ENCODE data around the gene UVRAG. TPM values are rescaled to one million over a fixed set of nuclear protein-coding genes. Genes with fewer than 3 reads are reported as not detected.
"Not testable (repeated sequence)": the region's sequence is repeated elsewhere in the genome, so short reads cannot be mapped to it uniquely, and the experiment has no call there.

Gene UVRAG
- total and polyA plus RNA-seq, 5 donors from 2014 or later, result 13.7 to 37.2 (median 16.6) TPM

DNA sequence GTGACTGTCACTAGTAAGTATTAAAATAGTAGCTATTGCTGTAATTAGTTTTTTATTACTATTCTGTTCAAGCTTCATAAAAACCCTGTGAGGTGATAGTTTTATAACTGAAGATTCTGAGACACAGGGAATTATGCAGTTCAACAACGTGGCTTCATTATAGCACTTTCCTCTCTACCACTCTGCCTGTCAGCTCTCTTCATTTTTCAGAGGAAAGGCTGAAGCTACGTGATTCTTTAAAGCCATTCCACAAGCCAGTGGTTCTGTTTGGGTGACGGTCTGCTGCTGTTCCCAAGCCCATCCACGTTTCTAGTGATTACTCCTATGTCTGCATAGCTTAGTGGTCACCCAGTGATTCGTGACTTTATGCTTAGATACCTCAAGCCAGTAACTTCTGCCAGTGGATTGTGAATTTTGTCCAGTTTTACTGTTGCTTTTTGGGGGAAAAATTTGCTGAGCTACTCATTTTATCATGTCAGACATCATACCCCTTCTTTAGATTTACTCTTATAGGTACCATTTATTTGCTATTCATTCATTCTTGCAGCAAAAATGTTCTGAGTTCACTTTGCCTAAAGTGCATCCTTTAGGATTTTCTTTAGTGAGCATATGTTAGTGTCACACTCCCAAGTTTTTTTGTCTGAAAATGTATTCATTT lies 59.8 kb downstream of the UVRAG start:
- no peak overlapping the region for H3K4me3 ChIP-seq (ENCODE audit: low read depth, low read length)
- no peaks in the 10 kb centered on the region for H3K27me3 Mint-ChIP-seq
- H3K9me3 Mint-ChIP-seq, result no peaks in the 10 kb centered on the region
- H3K27ac Mint-ChIP-seq, result no peak overlapping the region
- H3K4me1 ChIP-seq (ENCODE audit: control insufficient read depth, insufficient read depth, low read length, poor library complexity, severe bottlenecking), result no peaks in the 10 kb centered on the region
- H3K36me3 ChIP-seq (ENCODE audit: control insufficient read depth, insufficient read depth, low read length), result peaks cover 3% of the 10 kb centered on the region
- DNase-seq, result no peak
- H3K9me3 ChIP-seq (ENCODE audit: control insufficient read depth in 2 of 2, low read length in 2 of 2), result no peaks in the 10 kb centered on the region
- H3K4me1 Mint-ChIP-seq, result peaks cover 14 to 30% (median 22%) of the 10 kb centered on the region in 4 donors
- no peak for ATAC-seq (ENCODE audit: low read depth in 2 of 2)
- H3K36me3 Mint-ChIP-seq, result peaks cover 9% of the 10 kb centered on the region
- no peaks in the 10 kb centered on the region for H3K27me3 ChIP-seq (ENCODE audit: control insufficient read depth, insufficient read depth, low read length)
- no peak overlapping the region for H3K27ac ChIP-seq (ENCODE audit: insufficient read depth, low read length, poor library complexity, severe bottlenecking)
- no peak overlapping the region for H3K4me3 Mint-ChIP-seq

DNA sequence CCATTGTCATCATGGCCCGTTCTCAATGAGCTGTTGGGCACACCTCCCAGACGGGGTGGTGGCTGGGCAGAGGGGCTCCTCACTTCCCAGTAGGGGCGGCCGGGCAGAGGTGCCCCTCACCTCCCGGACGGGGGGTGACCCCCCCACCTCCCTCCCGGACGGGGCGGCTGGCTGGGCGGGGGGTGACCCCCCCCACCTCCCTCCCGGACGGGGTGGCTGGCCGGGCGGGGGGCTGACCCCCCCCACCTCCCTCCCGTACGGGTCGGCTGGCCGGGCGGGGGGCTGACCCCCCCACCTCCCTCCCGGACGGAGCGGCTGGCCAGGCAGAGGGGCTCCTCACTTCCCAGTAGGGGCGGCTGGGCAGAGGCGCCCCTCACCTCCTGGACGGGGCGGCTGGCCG lies 62.3 kb downstream of the UVRAG start:
- H3K27ac Mint-ChIP-seq; H3K9me3 Mint-ChIP-seq; H3K4me3 Mint-ChIP-seq; DNase-seq; H3K9me3 ChIP-seq (ENCODE audit: control insufficient read depth in 2 of 2, low read length in 2 of 2); H3K27me3 Mint-ChIP-seq; ATAC-seq (ENCODE audit: low read depth in 2 of 2); H3K4me1 ChIP-seq (ENCODE audit: control insufficient read depth, insufficient read depth, low read length, poor library complexity, severe bottlenecking); H3K27ac ChIP-seq (ENCODE audit: insufficient read depth, low read length, poor library complexity, severe bottlenecking); H3K4me3 ChIP-seq (ENCODE audit: low read depth, low read length); H3K27me3 ChIP-seq (ENCODE audit: control insufficient read depth, insufficient read depth, low read length): not testable (repeated sequence)
- peaks cover 16% of the 10 kb centered on the region for H3K36me3 ChIP-seq (ENCODE audit: control insufficient read depth, insufficient read depth, low read length)
- Mint-ChIP-seq H3K36me3 (peaks cover 14% of the 10 kb centered on the region), H3K4me1 (peaks cover 6 to 27% (median 20%) of the 10 kb centered on the region in 4 donors)

DNA sequence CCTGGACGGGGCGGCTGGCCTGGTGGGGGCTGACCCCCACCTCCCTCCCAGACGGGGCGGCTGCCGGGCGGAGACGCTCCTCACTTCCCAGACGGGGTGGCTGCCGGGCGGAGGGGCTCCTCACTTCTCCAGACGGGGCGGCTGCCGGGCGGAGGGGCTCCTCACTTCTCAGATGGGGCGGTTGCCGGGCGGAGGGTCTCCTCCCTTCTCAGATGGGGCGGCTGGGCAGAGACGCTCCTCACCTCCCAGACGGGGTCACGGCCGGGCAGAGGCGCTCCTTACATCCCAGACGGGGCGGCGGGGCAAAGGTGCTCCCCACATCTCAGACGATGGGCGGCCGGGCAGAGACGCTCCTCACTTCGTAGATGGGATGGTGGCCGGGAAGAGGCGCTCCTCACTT lies 62.9 kb downstream of the UVRAG start:
- not testable (repeated sequence) for H3K4me3 Mint-ChIP-seq; H3K27me3 ChIP-seq (ENCODE audit: control insufficient read depth, insufficient read depth, low read length); H3K4me1 ChIP-seq (ENCODE audit: control insufficient read depth, insufficient read depth, low read length, poor library complexity, severe bottlenecking); H3K27ac Mint-ChIP-seq; H3K9me3 ChIP-seq (ENCODE audit: control insufficient read depth in 2 of 2, low read length in 2 of 2); ATAC-seq (ENCODE audit: low read depth in 2 of 2); H3K9me3 Mint-ChIP-seq; H3K27ac ChIP-seq (ENCODE audit: insufficient read depth, low read length, poor library complexity, severe bottlenecking); H3K4me3 ChIP-seq (ENCODE audit: low read depth, low read length); H3K27me3 Mint-ChIP-seq; DNase-seq
- H3K36me3 ChIP-seq (ENCODE audit: control insufficient read depth, insufficient read depth, low read length), result peaks cover 16% of the 10 kb centered on the region
- Mint-ChIP-seq H3K36me3 (peaks cover 18% of the 10 kb centered on the region), H3K4me1 (peaks cover 6 to 24% (median 19%) of the 10 kb centered on the region in 4 donors)

DNA sequence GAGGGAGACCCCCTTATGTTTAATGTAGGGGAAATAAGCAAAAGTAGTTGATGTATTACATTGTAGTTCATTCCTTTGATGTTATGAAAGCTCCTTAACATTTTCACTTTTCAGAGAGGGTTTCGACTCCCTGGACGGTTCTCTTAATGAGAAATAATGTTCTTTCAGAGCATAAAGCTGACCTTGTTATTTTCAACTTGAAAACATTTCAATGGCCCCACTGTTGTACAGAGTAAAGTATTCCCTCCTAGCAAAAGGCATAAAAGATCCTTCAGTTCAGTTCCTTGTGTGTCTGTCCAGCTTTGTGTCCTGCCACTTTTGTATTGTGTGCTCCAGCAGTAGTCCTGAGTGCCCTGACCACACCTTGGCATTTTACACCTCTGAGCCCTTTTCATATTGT lies 63.9 kb downstream of the UVRAG start:
- Histone ChIP-seq H3K4me1 (ENCODE audit: control insufficient read depth, insufficient read depth, low read length, poor library complexity, severe bottlenecking) (no peaks in the 10 kb centered on the region), H3K27me3 (ENCODE audit: control insufficient read depth, insufficient read depth, low read length) (no peaks in the 10 kb centered on the region), H3K9me3 (ENCODE audit: control insufficient read depth in 2 of 2, low read length in 2 of 2) (no peaks in the 10 kb centered on the region), H3K4me3 (ENCODE audit: low read depth, low read length) (no peak overlapping the region), H3K36me3 (ENCODE audit: control insufficient read depth, insufficient read depth, low read length) (peaks cover 18% of the 10 kb centered on the region), H3K27ac (ENCODE audit: insufficient read depth, low read length, poor library complexity, severe bottlenecking) (no peak overlapping the region)
- H3K36me3 Mint-ChIP-seq, result peaks cover 18% of the 10 kb centered on the region
- ATAC-seq (ENCODE audit: low read depth in 2 of 2), result no peak
- no peaks in the 10 kb centered on the region for H3K9me3 Mint-ChIP-seq
- DNase-seq, result no peak
- no peak overlapping the region for H3K4me3 Mint-ChIP-seq
- peak overlapping the region in 2 of 3 donors; percentile 0 for H3K27ac Mint-ChIP-seq
- no peaks in the 10 kb centered on the region for H3K27me3 Mint-ChIP-seq
- peaks cover 13 to 22% (median 14%) of the 10 kb centered on the region in 4 donors for H3K4me1 Mint-ChIP-seq

DNA sequence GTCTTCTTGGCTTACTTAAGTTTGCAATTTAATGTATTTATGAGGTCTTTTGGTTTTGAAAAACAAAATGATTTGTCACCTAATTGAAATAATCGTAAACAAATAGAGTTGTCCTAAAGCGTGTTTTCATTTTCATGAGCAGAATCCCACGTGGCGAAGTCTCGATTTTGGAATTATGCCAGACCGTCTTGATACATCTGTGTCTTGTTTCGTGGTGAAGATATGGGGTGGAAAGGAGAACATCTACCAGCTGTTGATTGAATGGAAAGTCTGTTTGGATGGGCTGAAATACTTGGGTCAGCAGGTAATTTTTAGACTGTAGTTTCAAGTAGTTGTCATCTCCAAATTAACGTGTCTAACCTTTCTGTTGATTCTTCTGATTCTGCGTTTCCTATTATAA lies 64.7 kb downstream of the UVRAG start:
- Mint-ChIP-seq H3K4me1 (peaks cover 15 to 25% (median 19%) of the 10 kb centered on the region in 4 donors), H3K9me3 (no peaks in the 10 kb centered on the region), H3K27me3 (no peaks in the 10 kb centered on the region), H3K36me3 (peaks cover 18% of the 10 kb centered on the region), H3K4me3 (no peak overlapping the region), H3K27ac (peak overlapping the region in 1 of 3 donors; percentile 0)
- H3K4me1 ChIP-seq (ENCODE audit: control insufficient read depth, insufficient read depth, low read length, poor library complexity, severe bottlenecking), result no peaks in the 10 kb centered on the region
- ATAC-seq (ENCODE audit: low read depth in 2 of 2) (no peak), DNase-seq (no peak)
- no peak overlapping the region for H3K4me3 ChIP-seq (ENCODE audit: low read depth, low read length)
- no peaks in the 10 kb centered on the region for H3K9me3 ChIP-seq (ENCODE audit: control insufficient read depth in 2 of 2, low read length in 2 of 2)
- no peaks in the 10 kb centered on the region for H3K27me3 ChIP-seq (ENCODE audit: control insufficient read depth, insufficient read depth, low read length)
- H3K36me3 ChIP-seq (ENCODE audit: control insufficient read depth, insufficient read depth, low read length), result peaks cover 18% of the 10 kb centered on the region
- H3K27ac ChIP-seq (ENCODE audit: insufficient read depth, low read length, poor library complexity, severe bottlenecking), result no peak overlapping the region

DNA sequence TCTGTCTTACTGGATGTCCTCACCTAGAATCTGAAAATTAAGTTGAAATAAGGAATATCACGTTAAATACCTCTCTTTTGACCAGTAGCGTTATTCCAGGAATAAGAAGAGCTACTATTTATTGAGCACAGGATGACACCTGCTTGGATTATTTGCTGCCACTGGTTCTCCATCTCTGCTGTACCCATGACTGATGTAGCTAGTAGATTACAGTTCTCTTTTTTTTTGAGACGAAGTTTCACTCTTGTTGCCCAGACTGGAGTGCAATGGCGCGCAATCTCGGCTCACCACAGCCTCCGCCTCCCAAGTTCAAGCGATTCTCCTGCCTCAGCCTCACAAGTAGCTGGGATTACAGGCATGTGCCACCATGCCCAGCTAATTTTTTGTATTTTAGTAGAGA lies 65.3 kb downstream of the UVRAG start:
- H3K27me3 Mint-ChIP-seq; H3K9me3 Mint-ChIP-seq; H3K27ac ChIP-seq (ENCODE audit: insufficient read depth, low read length, poor library complexity, severe bottlenecking); H3K4me1 ChIP-seq (ENCODE audit: control insufficient read depth, insufficient read depth, low read length, poor library complexity, severe bottlenecking); H3K27me3 ChIP-seq (ENCODE audit: control insufficient read depth, insufficient read depth, low read length); ATAC-seq (ENCODE audit: low read depth in 2 of 2); DNase-seq; H3K4me3 Mint-ChIP-seq; H3K27ac Mint-ChIP-seq; H3K4me3 ChIP-seq (ENCODE audit: low read depth, low read length); H3K9me3 ChIP-seq (ENCODE audit: control insufficient read depth in 2 of 2, low read length in 2 of 2): not testable (repeated sequence)
- Mint-ChIP-seq H3K4me1 (peaks cover 14 to 25% (median 19%) of the 10 kb centered on the region in 4 donors), H3K36me3 (peaks cover 18% of the 10 kb centered on the region)
- peaks cover 18% of the 10 kb centered on the region for H3K36me3 ChIP-seq (ENCODE audit: control insufficient read depth, insufficient read depth, low read length)

DNA sequence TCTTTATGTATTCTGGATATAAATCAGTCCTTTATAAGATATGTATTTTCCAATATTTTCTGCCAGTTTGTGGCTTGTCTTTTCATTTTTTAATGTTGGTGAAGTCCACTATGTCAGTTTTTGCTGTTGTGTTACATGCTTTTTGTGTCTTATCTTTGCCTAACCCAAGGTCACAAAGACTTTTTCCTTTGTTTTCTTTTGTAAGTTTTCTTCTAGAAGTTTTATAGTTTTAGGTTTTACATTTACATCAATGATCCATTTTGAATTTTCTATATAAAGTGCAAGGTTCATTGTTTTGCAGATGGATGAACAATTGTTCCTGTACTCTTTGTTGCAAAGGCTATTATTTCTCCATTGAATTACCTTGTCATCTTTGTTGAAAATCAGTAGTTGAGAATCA lies 69.3 kb downstream of the UVRAG start:
- Mint-ChIP-seq H3K27me3 (no peaks in the 10 kb centered on the region), H3K27ac (no peak overlapping the region)

DNA sequence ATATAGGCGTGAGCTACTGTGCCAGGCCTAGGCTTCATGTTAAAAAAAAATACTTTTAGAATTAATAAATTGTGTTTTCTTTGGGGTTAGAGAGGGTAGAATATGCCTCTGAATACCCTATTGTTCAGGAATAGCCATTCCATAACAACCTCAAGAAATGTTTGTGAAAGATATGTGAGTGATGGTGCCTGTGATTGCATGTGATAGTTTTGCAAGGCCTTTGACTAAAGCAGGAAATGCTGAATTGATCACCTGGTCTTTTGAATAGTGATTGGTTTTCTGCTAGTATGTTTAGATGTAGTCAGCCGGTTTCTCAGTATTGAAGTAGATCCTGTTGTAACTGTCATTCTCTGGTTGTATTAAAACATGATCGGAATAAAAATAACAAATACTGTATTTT lies 73.4 kb downstream of the UVRAG start:
- no peak overlapping the region for H3K4me3 ChIP-seq (ENCODE audit: low read depth, low read length)
- Mint-ChIP-seq H3K36me3 (peaks cover 25% of the 10 kb centered on the region), H3K4me3 (no peak overlapping the region), H3K9me3 (no peaks in the 10 kb centered on the region), H3K27ac (peak overlapping the region in 2 of 3 donors; percentile 48 to 61), H3K4me1 (peaks cover 18 to 36% (median 26%) of the 10 kb centered on the region in 4 donors), H3K27me3 (no peaks in the 10 kb centered on the region)
- H3K4me1 ChIP-seq (ENCODE audit: control insufficient read depth, insufficient read depth, low read length, poor library complexity, severe bottlenecking), result no peaks in the 10 kb centered on the region
- no peak for DNase-seq
- H3K27ac ChIP-seq (ENCODE audit: insufficient read depth, low read length, poor library complexity, severe bottlenecking), result no peak overlapping the region
- H3K36me3 ChIP-seq (ENCODE audit: control insufficient read depth, insufficient read depth, low read length), result peaks cover 22% of the 10 kb centered on the region
- no peak for ATAC-seq (ENCODE audit: low read depth in 2 of 2)
- no peaks in the 10 kb centered on the region for H3K9me3 ChIP-seq (ENCODE audit: control insufficient read depth in 2 of 2, low read length in 2 of 2)
- no peaks in the 10 kb centered on the region for H3K27me3 ChIP-seq (ENCODE audit: control insufficient read depth, insufficient read depth, low read length)

More for the DNA sequence above, 69.3 kb downstream of the UVRAG start:
- H3K4me1 ChIP-seq (ENCODE audit: control insufficient read depth, insufficient read depth, low read length, poor library complexity, severe bottlenecking), result no peaks in the 10 kb centered on the region
- H3K27me3 ChIP-seq (ENCODE audit: control insufficient read depth, insufficient read depth, low read length), result no peaks in the 10 kb centered on the region
- no peak for ATAC-seq (ENCODE audit: low read depth in 2 of 2)
- H3K27ac ChIP-seq (ENCODE audit: insufficient read depth, low read length, poor library complexity, severe bottlenecking), result no peak overlapping the region
- no peak for DNase-seq
- peaks cover 20% of the 10 kb centered on the region for H3K36me3 ChIP-seq (ENCODE audit: control insufficient read depth, insufficient read depth, low read length)
- Mint-ChIP-seq H3K36me3 (peaks cover 18% of the 10 kb centered on the region), H3K4me1 (peaks cover 10 to 25% (median 18%) of the 10 kb centered on the region in 4 donors), H3K9me3 (no peaks in the 10 kb centered on the region), H3K4me3 (no peak overlapping the region)
- H3K9me3 ChIP-seq (ENCODE audit: control insufficient read depth in 2 of 2, low read length in 2 of 2), result no peaks in the 10 kb centered on the region
- H3K4me3 ChIP-seq (ENCODE audit: low read depth, low read length), result no peak overlapping the region

Data from CD4-positive, CD25-positive, alpha-beta regulatory T cell (primary cell).